ENCODE data around the gene RPS15A.

- TF ChIP-seq POLR2AphosphoS5 (IDR thresholded peaks at IDR 0.05; ENCODE audit: low read depth, low read length) (no peak), POLR2A (IDR thresholded peaks at IDR 0.05; ENCODE audit: low read depth, low read length) (no peak)
Observed at GRCh38 chr16:18788828-18789514, 1.2 kb downstream of the RPS15A start.

Data from GM12892 (cell line).